ENCODE results near the gene TMEM235.
A peak's percentile ranks its signal among the peaks of the same experiment; 100 is the strongest.

TMEM235 gene

GRCh38 chr17:78289802-78290363 lies 58.5 kb downstream of the TMEM235 start (continued):
- TF ChIP-seq ZBTB11 (tag by site-specific recombination; conservative IDR thresholded peaks at IDR 0.05; ENCODE audit: low read depth) (no peak), GLIS2 (tag by site-specific recombination; IDR thresholded peaks at IDR 0.05) (no peak), PRDM4 (tag by site-specific recombination; IDR thresholded peaks at IDR 0.05) (no peak), ZNF398 (tag by site-specific recombination; IDR thresholded peaks at IDR 0.05) (peak; percentile 75), ZNF423 (tag by site-specific recombination; IDR thresholded peaks at IDR 0.05) (no peak), ZNF202 (tag by site-specific recombination; IDR thresholded peaks at IDR 0.05; ENCODE audit: borderline replicate concordance) (no peak), ZNF211 (tag by site-specific recombination; IDR thresholded peaks at IDR 0.05; ENCODE audit: low read depth) (no peak), ZNF561 (tag by site-specific recombination; IDR thresholded peaks at IDR 0.05; ENCODE audit: borderline replicate concordance) (no peak)

All from HEK293 (cell line).